Dendritic cell treated with granulocyte-macrophage colony-stimulating factor and Interleukin-4, amounts not matched to agents 40 ng/mL and 50 ng/mL, for 4 days (primary cell): ENCODE results near the gene MBD2.

ENCODE experiments used
- H3K27ac Mint-ChIP-seq: one replicate; pipeline ENCODE4 v1.8.0; 2022; ENCODE audit warnings: mild to moderate bottlenecking, mixed read lengths
- H3K27me3 Mint-ChIP-seq: one replicate; pipeline ENCODE4 v1.8.0; 2022; ENCODE audit warnings: mild to moderate bottlenecking, mixed read lengths
- H3K36me3 Mint-ChIP-seq: one replicate; pipeline ENCODE4 v1.8.0; 2022; ENCODE audit warnings: low read depth, mixed read lengths
- H3K4me1 Mint-ChIP-seq: one replicate; pipeline ENCODE4 v1.8.0; 2022; ENCODE audit warnings: low read depth, mixed read lengths
- H3K4me3 Mint-ChIP-seq: one replicate; pipeline ENCODE4 v1.8.0; 2022; ENCODE audit warnings: mild to moderate bottlenecking, moderate library complexity, mixed read lengths
- H3K9me3 Mint-ChIP-seq: one replicate; pipeline ENCODE4 v1.8.0; 2022; ENCODE audit warnings: mixed read lengths
- intact Hi-C: fragments of 100-400 bp; cut with micrococcal nuclease; formaldehyde crosslinking; loops from one replicate; pipeline ENCODE4 v1.15.0; 2022

Gene MBD2

DNA sequence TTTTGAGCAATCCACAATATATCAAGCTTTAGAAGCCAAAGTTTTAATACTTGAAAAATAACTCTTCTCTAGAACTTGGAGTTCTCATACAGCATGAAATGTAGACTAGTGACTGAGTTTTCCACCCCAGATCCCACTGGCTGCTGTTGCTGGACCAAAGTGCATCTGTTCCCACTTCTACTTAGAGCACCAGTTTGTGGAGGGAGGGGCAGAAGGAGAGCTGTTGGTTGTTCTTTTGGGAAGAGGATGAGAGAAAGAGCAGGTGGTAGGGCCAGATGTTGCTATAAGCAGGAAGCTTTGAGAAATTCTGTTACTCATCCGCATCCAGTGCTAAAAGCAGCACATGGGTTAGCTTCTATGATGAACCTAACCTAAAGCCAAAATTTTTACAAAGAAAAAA lies 59.0 kb downstream of the MBD2 start:
- intact Hi-C loops = no loop called here
- H3K36me3 Mint-ChIP-seq = peaks cover 74% of the 10 kb centered on the region

DNA sequence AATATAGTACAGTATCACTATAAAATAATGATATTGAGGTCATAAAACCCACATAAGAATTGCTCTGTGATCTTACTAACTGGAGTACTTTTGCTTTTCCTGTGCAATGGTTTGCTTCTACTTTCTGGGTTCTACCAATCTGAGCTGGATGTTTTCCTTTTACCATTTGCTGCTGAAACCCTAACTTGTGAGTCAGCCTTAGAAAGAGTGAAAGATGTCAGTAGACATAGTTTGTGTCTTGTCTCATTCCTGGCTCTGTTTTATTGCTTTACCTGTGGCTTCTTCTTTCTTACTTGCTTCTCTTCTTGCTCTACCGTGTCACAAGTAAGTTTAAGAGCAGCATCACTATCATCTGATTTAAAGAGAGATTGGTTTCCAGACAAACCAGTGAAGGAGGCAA lies 61.0 kb downstream of the MBD2 start:
- peaks cover 80% of the 10 kb centered on the region for H3K36me3 Mint-ChIP-seq
- H3K27me3 Mint-ChIP-seq = no peaks in the 10 kb centered on the region
- no peak overlapping the region for H3K4me3 Mint-ChIP-seq
- H3K9me3 Mint-ChIP-seq = no peaks in the 10 kb centered on the region
- no peaks in the 10 kb centered on the region for H3K4me1 Mint-ChIP-seq
- H3K27ac Mint-ChIP-seq = no peak overlapping the region
- intact Hi-C loops = no loop called here

More for the DNA sequence above, 59.0 kb downstream of the MBD2 start:
- H3K4me1 Mint-ChIP-seq = no peaks in the 10 kb centered on the region
- no peak overlapping the region for H3K4me3 Mint-ChIP-seq
- no peaks in the 10 kb centered on the region for H3K9me3 Mint-ChIP-seq
- H3K27me3 Mint-ChIP-seq = no peaks in the 10 kb centered on the region
- no peak overlapping the region for H3K27ac Mint-ChIP-seq

DNA sequence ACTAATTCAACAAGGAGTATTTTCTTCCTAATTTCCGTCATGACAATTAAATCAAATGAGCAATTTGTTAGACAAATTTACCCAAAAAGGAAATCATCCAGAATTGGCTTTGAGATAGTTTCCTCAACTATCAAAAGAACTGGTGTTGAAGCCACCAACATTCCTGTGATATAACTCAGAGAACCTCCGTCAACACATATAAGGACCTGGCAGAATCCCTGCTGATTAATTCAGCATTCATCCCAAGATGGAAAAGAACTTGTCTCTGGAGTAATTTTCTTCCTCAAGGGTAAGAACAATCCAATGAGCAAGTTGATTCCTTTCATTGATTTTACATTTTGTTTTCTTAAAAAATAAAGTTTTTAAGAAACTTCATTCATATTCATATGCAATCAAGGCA lies 62.0 kb downstream of the MBD2 start:
- intact Hi-C loops = no loop called here
- Mint-ChIP-seq H3K36me3 (peaks cover 84% of the 10 kb centered on the region), H3K4me1 (no peaks in the 10 kb centered on the region), H3K4me3 (no peak overlapping the region), H3K27me3 (no peaks in the 10 kb centered on the region), H3K27ac (no peak overlapping the region), H3K9me3 (no peaks in the 10 kb centered on the region)

DNA sequence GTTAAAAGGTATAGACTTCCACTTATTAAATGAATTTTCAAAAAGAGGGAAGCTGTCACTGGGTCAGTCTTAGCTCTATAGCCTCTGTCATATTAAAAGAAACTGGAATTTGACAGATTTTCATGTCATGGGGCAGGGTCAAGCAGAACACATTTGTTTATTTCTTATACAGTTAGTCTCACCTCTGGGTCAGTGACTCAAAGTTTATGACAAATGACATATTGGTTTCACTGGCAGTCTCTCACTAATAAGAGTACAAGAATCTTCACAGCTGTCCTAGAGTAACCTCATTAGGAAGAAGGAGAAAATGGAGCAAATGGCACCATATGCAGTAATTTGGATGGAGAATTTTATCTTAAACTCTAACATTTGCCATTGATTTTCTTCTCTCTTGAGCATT lies 63.2 kb downstream of the MBD2 start:
- Mint-ChIP-seq H3K27ac (no peak overlapping the region), H3K27me3 (no peaks in the 10 kb centered on the region), H3K4me3 (no peak overlapping the region), H3K36me3 (peaks cover 87% of the 10 kb centered on the region), H3K9me3 (no peaks in the 10 kb centered on the region), H3K4me1 (no peaks in the 10 kb centered on the region)
- intact Hi-C loops = no loop called here

DNA sequence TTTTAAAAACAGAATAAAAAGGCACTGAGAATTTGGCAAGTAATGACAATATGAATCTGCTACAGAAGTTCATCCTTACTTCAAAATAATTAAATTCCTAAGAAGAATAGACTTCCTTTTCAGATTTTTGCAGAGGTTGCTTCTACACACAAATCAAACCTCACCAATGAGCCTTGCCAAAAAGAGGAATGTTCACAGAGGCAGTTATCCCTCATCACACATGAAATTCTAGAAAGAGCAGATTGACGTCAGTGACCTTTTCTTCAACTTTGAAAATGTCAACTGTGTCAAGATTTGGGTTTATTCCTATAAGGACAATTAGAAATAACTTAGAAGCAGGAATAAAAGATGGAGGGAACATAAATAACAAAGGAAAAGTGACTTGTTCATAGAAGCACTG lies 64.6 kb downstream of the MBD2 start:
- Mint-ChIP-seq H3K4me3 (no peak overlapping the region), H3K4me1 (no peaks in the 10 kb centered on the region), H3K9me3 (no peaks in the 10 kb centered on the region), H3K27ac (no peak overlapping the region), H3K36me3 (peaks cover 91% of the 10 kb centered on the region), H3K27me3 (no peaks in the 10 kb centered on the region)
- intact Hi-C loops = no loop called here

DNA sequence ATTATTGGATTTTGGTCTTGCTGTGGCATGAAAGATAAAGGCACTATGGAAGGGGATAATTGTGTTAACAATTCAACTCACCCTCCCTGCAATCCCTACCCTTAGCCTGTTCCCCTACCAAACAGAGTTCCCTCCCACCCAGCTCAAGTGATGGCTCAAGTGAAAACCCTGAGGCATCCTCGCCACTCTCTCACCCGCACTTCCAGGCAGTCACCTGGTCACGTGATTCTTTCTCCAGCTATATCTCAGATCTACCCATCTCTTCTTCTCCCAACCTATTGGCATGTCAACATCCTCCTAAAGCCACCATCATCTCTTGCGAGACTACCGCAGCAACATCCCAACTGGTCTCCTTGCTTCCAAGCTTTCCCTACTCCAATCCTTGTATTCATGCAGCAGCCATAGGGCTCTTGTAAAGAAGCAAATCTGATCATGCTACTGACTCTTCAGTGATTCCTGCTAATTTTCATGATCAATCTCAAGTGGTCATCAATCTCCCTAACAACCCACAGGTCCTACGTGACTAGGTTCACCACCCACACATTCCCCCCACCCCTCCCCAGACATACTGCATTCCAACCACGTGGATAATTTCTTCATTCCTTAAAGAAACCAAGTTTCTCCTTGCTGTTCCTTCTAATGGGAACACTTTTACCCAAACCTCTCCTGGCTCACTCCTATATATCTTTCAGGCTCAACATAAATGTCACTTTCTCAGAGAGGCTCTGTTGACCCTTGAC lies 66.7 kb downstream of the MBD2 start:
- no peaks in the 10 kb centered on the region for H3K9me3 Mint-ChIP-seq
- no peaks in the 10 kb centered on the region for H3K27me3 Mint-ChIP-seq
- no peak overlapping the region for H3K27ac Mint-ChIP-seq
- H3K4me1 Mint-ChIP-seq = no peaks in the 10 kb centered on the region
- intact Hi-C loops = no loop called here
- H3K36me3 Mint-ChIP-seq = peaks cover 94% of the 10 kb centered on the region
- H3K4me3 Mint-ChIP-seq = no peak overlapping the region

DNA sequence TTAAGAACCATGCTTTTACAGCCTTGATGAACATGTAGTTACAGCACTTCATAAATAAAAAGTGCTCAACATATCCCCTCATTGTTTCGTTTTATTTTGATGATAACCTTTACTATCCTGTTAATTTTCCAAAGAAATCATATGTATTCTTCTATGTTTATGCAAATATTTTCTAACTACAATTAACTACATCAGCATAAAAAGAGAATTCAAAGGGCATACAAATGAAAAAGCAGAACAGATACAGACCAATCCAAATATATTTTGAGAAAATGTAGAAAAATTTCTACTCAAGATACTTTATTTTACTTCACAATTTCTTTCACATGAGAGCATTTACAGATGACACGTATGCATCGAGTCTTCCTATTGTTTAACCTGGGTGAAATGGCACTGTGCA lies 69.1 kb downstream of the MBD2 start:
- intact Hi-C loops = no loop called here
- no peak overlapping the region for H3K4me3 Mint-ChIP-seq

DNA sequence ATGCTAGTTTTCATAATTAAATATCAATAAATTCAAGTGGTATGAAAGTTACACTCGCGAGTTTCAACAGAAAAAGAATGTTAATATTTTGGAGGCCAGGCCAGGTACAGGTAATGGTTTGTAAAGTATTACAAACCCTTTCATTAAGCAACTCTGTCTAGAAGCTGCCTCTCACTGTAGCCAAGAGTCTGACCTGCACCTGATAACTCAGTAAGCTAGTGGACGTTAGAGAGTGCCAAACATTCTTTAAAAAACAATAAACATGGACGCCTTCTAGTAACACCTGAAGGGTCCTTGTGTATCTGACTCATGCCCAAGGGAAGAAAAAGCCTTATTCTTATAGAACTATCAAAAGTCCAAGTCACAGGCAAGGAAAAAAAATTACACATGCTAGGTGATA lies 70.2 kb downstream of the MBD2 start:
- intact Hi-C loops = no loop called here
- H3K4me3 Mint-ChIP-seq = no peak overlapping the region
- H3K27ac Mint-ChIP-seq = no peak overlapping the region
- H3K4me1 Mint-ChIP-seq = peaks cover 16% of the 10 kb centered on the region
- no peaks in the 10 kb centered on the region for H3K27me3 Mint-ChIP-seq
- no peaks in the 10 kb centered on the region for H3K9me3 Mint-ChIP-seq
- peaks cover 80% of the 10 kb centered on the region for H3K36me3 Mint-ChIP-seq

More for the DNA sequence above, 69.1 kb downstream of the MBD2 start:
- peaks cover 5% of the 10 kb centered on the region for H3K4me1 Mint-ChIP-seq
- H3K27me3 Mint-ChIP-seq = no peaks in the 10 kb centered on the region
- H3K36me3 Mint-ChIP-seq = peaks cover 89% of the 10 kb centered on the region
- H3K27ac Mint-ChIP-seq = no peak overlapping the region
- no peaks in the 10 kb centered on the region for H3K9me3 Mint-ChIP-seq

DNA sequence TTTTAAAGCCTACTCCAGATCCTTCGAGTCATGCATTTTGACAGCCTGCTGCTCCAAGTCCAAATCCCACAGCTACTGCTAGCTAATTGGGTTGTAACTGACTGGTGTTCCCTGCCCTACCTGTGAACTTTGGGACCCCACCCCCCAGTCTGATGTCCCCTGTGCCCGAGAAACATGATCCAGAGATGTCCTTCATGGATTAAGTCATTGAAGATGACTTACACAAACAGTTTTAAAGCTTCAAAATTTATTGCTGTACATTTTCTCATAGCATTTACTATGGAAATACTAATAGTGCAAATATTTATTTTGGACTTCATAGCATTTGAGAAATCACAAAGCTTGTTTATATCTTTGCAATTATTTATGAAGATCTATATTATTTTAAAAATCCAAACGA lies 73.1 kb downstream of the MBD2 start:
- intact Hi-C loops = no loop called here
- no peaks in the 10 kb centered on the region for H3K27me3 Mint-ChIP-seq
- H3K36me3 Mint-ChIP-seq = peaks cover 52% of the 10 kb centered on the region
- no peaks in the 10 kb centered on the region for H3K9me3 Mint-ChIP-seq
- peaks cover 26% of the 10 kb centered on the region for H3K4me1 Mint-ChIP-seq
- no peak overlapping the region for H3K27ac Mint-ChIP-seq
- no peak overlapping the region for H3K4me3 Mint-ChIP-seq

DNA sequence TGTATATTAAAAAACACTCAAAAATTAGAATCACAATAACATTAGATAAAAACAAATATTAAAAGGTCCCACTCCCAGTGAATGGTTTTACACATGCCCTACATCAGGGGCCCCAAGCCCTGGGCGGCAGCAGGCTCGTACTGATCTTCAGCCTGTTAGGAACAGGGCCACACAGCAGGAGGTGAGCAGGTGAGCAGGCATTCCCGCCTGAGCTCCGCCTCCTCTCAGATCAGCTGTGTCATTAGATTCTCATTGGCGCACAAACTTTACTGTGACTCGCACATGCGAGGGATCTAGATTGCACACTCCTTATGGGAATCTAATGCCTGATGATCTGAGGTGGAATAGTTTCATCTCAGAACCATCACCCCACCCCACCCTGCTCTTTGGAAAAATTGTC lies 74.2 kb downstream of the MBD2 start:
- no peak overlapping the region for H3K4me3 Mint-ChIP-seq
- peaks cover 26% of the 10 kb centered on the region for H3K4me1 Mint-ChIP-seq
- no peaks in the 10 kb centered on the region for H3K9me3 Mint-ChIP-seq
- no peak overlapping the region for H3K27ac Mint-ChIP-seq
- intact Hi-C loops = no loop called here
- no peaks in the 10 kb centered on the region for H3K27me3 Mint-ChIP-seq
- H3K36me3 Mint-ChIP-seq = peaks cover 42% of the 10 kb centered on the region

DNA sequence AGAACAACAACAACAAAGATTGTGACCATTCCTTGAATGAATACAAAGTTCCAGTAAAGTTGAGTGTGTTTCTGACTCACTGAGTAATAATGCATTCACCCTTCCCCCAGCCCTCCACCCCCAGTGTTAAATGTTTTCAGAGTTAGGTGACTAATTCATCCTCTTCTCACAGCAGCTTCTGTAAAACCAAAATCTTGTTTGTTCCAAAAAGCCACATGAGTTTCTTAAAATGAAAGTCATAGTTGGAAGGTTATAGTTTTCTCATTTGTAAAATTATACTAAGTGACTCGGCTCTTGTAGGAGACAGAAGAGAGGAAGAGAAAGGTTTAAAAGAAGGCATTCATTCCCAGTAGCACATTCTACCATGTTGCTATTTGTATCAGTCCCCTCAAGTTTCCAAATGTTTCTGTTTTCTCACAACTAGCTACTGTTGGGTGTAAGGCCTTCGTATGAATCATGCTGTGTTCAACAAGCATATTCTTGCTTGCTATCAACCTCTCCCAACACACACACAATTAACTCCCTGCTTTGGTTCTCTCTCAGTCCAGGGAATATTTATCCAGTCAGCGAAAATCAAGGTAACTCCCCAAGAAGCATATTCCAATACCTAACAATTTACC lies 75.3 kb downstream of the MBD2 start:
- intact Hi-C loops = no loop called here
- no peak overlapping the region for H3K4me3 Mint-ChIP-seq
- H3K27me3 Mint-ChIP-seq = no peaks in the 10 kb centered on the region
- peaks cover 26% of the 10 kb centered on the region for H3K4me1 Mint-ChIP-seq
- peaks cover 31% of the 10 kb centered on the region for H3K36me3 Mint-ChIP-seq
- H3K9me3 Mint-ChIP-seq = no peaks in the 10 kb centered on the region
- peak overlapping the region; percentile 25 for H3K27ac Mint-ChIP-seq

DNA sequence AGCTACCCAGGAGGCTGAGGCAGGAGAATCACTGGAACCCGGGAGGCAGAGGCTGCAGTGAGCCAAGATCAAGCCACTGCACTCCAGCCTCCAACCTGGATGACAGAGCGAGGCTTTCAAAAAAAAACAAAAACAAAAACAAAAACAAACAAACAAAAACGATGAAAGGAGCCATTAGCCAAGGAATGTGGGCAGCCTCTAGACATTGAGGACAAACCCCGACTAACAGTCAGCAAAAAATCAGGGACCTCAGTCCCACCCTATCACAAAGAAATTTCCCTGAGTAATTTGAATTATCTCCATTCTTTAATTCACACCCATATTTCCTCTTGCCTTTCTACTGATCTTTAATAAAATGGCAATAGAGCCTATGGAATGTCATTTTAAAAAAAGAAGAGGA lies 75.8 kb downstream of the MBD2 start:
- Mint-ChIP-seq H3K27me3 (no peaks in the 10 kb centered on the region), H3K36me3 (peaks cover 31% of the 10 kb centered on the region), H3K27ac (no peak overlapping the region), H3K4me1 (peaks cover 26% of the 10 kb centered on the region), H3K4me3 (no peak overlapping the region), H3K9me3 (peaks cover 3% of the 10 kb centered on the region)
- intact Hi-C loops = no loop called here

DNA sequence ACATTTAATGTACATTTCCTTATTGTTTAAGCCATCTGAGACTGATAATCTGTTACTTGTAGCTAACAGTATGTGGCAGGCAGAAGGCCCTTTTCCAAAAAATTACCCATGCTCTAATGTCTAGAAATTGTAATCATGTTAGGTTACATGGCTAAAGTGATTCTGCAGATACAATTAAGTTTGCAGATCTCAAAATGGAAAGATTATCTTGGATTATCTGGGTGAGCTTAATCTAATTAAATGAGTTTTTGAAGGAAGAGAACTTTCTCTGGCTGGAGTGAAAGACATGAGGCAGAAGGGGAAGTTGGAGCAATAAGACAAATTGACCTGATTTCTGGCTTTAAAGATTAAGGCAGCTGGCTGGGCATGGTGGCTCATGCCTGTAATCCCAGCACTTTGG lies 76.3 kb downstream of the MBD2 start:
- intact Hi-C loops = no loop called here
- H3K27ac Mint-ChIP-seq = no peak overlapping the region
- no peak overlapping the region for H3K4me3 Mint-ChIP-seq
- H3K9me3 Mint-ChIP-seq = peaks cover 8% of the 10 kb centered on the region
- no peaks in the 10 kb centered on the region for H3K27me3 Mint-ChIP-seq
- peaks cover 28% of the 10 kb centered on the region for H3K36me3 Mint-ChIP-seq
- peaks cover 26% of the 10 kb centered on the region for H3K4me1 Mint-ChIP-seq

DNA sequence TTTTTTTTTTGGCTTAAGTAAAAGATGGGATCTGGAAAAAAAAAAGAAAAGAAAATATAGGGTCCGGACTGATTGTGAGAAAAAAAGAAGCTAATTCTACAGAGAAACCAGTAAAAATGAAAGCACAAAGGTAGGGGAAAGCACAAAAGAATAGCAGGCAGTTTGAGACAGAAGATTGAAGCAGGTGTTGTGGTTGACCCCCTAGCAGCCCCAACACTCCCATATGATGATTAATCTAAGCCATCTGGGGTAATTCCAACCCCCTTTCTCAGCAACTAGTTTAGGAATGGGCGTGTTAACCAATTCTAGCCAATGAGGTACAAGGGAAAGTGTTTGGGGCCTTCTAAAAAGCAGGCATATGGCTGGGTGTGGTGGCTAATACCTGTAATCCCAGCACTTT lies 77.0 kb downstream of the MBD2 start:
- H3K4me1 Mint-ChIP-seq = peaks cover 26% of the 10 kb centered on the region
- H3K27me3 Mint-ChIP-seq = no peaks in the 10 kb centered on the region
- intact Hi-C loops = no loop called here
- peaks cover 8% of the 10 kb centered on the region for H3K9me3 Mint-ChIP-seq
- H3K27ac Mint-ChIP-seq = no peak overlapping the region
- H3K4me3 Mint-ChIP-seq = no peak overlapping the region
- H3K36me3 Mint-ChIP-seq = peaks cover 21% of the 10 kb centered on the region
